Measurements from ENCODE around the gene CBFA2T3.
A peak's percentile ranks its signal among the peaks of the same experiment; 100 is the strongest.

The CBFA2T3 gene

DNA sequence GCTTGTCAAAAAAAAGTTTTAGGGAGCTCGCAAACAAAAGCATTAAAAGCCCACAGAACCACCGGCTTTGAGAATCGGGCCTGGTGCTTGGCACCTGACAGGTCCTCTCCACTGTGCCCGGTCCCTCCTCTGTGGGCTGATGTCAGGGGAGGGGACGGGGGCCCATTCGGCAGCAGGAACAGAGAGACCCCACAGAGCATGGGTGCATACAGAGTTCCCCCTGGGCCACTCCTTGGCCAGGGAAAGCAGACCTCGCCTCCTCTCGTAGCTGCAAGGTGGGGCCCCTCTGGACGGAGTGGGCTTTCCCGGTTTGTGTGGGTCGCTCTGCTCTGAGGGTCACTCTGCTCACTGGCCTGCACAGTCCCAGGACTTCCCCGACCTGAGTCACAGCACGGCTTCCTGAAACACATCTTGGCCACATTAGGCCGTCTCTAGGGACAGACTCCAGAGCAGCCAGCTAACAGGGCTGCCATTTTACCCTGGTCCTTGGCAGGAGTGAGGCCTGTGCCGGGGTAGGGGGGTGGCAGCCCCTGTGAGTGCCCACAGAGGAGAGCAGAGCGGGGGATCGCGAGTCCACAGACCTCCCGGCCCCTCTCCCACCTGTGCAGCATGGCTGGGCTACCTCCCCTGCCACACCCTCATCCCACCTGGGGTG, 11.1 kb downstream of the CBFA2T3 start:
- Histone ChIP-seq H3K4me3 (ENCODE audit: insufficient read length, low read depth) (no peak overlapping the region), H3K36me3 (ENCODE audit: insufficient read depth, insufficient read length, low read length) (no peaks in the 10 kb centered on the region), H3K9ac (ENCODE audit: insufficient read length, low read depth) (no peak overlapping the region), H3K4me1 (ENCODE audit: insufficient read depth, insufficient read length) (peaks cover 12% of the 10 kb centered on the region), H3K27me3 (ENCODE audit: insufficient read depth, insufficient read length) (no peaks in the 10 kb centered on the region), H3K9me3 (ENCODE audit: insufficient read depth, low read length) (no peaks in the 10 kb centered on the region)
- no peak for DNase-seq (ENCODE audit: low read depth, low spot score)
- no peak for TF ChIP-seq YY1 (IDR thresholded peaks at IDR 0.05; ENCODE audit: insufficient read depth, insufficient read length)
- TF ChIP-seq SUZ12 (IDR thresholded peaks at IDR 0.05; ENCODE audit: extremely low read depth, insufficient read depth, insufficient read length), result no peak
- TF ChIP-seq ZNF274 (IDR thresholded peaks at IDR 0.05; ENCODE audit: low read depth, low read length), result no peak

DNA sequence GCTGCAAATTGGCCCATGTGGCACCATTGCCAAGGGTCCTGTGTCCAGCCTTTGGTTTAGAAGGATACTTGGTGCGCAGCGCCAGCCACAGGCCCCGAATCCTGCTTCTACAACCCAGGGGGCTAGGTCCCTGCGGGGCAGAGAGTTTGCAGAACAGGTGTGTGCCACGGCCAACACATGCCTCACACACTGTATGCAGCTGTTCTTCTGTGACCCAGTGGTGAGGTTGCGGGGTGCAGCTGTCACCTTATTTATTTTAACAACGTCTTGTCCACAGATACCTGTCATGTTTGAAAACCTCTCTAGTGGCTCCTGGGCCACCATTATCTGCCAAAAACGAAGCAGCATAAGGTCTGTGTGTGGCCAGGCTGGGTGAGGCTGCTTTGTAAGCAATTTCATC, 11.6 kb downstream of the CBFA2T3 start:
- Histone ChIP-seq H3K9ac (ENCODE audit: insufficient read length, low read depth) (no peak overlapping the region), H3K4me1 (ENCODE audit: insufficient read depth, insufficient read length) (peaks cover 11% of the 10 kb centered on the region), H3K4me3 (ENCODE audit: insufficient read length, low read depth) (no peak overlapping the region), H3K27me3 (ENCODE audit: insufficient read depth, insufficient read length) (no peaks in the 10 kb centered on the region), H3K9me3 (ENCODE audit: insufficient read depth, low read length) (no peaks in the 10 kb centered on the region), H3K36me3 (ENCODE audit: insufficient read depth, insufficient read length, low read length) (no peaks in the 10 kb centered on the region)
- DNase-seq (ENCODE audit: low read depth, low spot score), result no peak
- TF ChIP-seq YY1 (IDR thresholded peaks at IDR 0.05; ENCODE audit: insufficient read depth, insufficient read length) (no peak), SUZ12 (IDR thresholded peaks at IDR 0.05; ENCODE audit: extremely low read depth, insufficient read depth, insufficient read length) (no peak)

DNA sequence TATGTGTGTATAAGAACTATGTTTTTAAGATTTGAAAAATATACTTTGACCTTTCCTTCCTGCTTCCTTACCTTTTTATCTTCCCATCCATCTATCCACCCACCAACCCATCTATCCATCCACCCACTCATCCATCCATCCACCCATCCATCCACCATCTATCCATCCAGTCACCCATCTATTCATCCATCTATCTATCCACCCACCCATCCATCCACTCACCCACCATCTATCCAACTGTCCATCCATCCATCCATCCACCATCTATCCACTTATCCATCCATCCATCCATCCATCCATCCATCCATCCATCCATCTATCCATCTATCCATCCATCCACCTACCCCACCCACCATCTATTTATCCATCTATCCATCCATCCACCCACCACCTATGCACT, 12.4 kb downstream of the CBFA2T3 start:
- DNase-seq (ENCODE audit: low read depth, low spot score), result no peak
- Histone ChIP-seq H3K9ac (ENCODE audit: insufficient read length, low read depth) (no peak overlapping the region), H3K4me3 (ENCODE audit: insufficient read length, low read depth) (no peak overlapping the region), H3K36me3 (ENCODE audit: insufficient read depth, insufficient read length, low read length) (no peaks in the 10 kb centered on the region), H3K27me3 (ENCODE audit: insufficient read depth, insufficient read length) (no peaks in the 10 kb centered on the region), H3K9me3 (ENCODE audit: insufficient read depth, low read length) (no peaks in the 10 kb centered on the region), H3K4me1 (ENCODE audit: insufficient read depth, insufficient read length) (peaks cover 6% of the 10 kb centered on the region)
- no peak for TF ChIP-seq ZNF274 (IDR thresholded peaks at IDR 0.05; ENCODE audit: low read depth, low read length)
- no peak for TF ChIP-seq YY1 (IDR thresholded peaks at IDR 0.05; ENCODE audit: insufficient read depth, insufficient read length)
- TF ChIP-seq SUZ12 (IDR thresholded peaks at IDR 0.05; ENCODE audit: extremely low read depth, insufficient read depth, insufficient read length), result no peak

DNA sequence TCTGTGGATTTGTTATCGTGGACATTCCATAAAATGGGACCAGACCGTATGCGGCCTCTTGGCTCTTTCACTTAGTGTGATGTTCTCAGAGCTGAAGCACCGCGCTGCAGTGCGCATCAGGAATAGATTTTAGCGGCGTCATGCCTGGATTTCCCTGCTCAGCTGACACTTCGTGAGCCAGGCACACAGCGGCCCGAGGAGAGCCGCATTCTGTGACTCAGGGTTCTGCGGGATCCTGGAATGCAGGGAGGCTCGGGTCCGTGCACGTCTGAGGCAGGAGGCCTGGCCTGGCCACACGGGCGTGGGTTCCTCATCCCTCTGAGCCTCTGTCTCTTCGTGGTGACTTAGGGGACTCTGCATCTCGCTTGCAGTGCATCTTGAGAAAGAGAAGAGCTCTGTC, 13.4 kb downstream of the CBFA2T3 start:
- Histone ChIP-seq H3K4me1 (ENCODE audit: insufficient read depth, insufficient read length) (no peaks in the 10 kb centered on the region), H3K9ac (ENCODE audit: insufficient read length, low read depth) (peak overlapping the region; percentile 3), H3K4me3 (ENCODE audit: insufficient read length, low read depth) (no peak overlapping the region), H3K27me3 (ENCODE audit: insufficient read depth, insufficient read length) (peaks cover 3% of the 10 kb centered on the region), H3K9me3 (ENCODE audit: insufficient read depth, low read length) (no peaks in the 10 kb centered on the region), H3K36me3 (ENCODE audit: insufficient read depth, insufficient read length, low read length) (no peaks in the 10 kb centered on the region)
- DNase-seq (ENCODE audit: low read depth, low spot score), result no peak
- no peak for TF ChIP-seq SUZ12 (IDR thresholded peaks at IDR 0.05; ENCODE audit: extremely low read depth, insufficient read depth, insufficient read length)
- no peak for TF ChIP-seq ZNF274 (IDR thresholded peaks at IDR 0.05; ENCODE audit: low read depth, low read length)
- no peak for TF ChIP-seq YY1 (IDR thresholded peaks at IDR 0.05; ENCODE audit: insufficient read depth, insufficient read length)

DNA sequence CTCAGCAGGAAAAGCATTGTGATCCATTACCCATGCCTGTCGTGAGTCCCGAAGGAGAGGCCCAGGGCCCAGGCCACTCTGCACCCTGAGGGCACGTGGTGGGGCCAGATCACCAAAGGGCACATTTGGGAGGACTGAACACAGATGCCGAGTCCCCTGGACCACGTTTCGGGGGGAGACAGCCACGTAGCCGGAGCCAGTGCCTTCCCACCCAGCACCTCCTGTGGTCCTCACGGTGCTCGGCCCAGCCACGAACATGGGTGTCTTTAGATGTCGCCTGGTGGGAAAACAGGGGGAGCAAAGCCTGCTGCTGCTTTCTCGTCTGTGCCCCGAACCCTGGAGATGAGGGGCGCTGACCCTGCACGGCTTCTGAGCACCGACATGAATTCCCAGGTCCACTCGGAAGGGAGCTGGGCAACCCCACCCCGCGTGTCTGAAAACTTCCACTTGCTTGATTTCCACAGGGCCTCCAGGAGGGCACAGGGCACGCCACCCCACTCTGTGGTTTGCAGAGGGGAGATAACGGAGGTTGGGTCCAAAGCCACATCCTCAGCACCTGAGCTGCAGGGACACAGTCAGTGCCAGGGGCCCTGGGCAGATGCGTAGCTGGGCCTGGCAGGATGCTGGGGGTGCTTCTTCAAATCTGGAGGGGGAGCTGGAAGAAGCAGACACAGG, 14.4 kb downstream of the CBFA2T3 start:
- no peaks in the 10 kb centered on the region for H3K9me3 ChIP-seq (ENCODE audit: insufficient read depth, low read length)
- peaks cover 3% of the 10 kb centered on the region for H3K27me3 ChIP-seq (ENCODE audit: insufficient read depth, insufficient read length)
- no peak overlapping the region for H3K4me3 ChIP-seq (ENCODE audit: insufficient read length, low read depth)
- no peak for DNase-seq (ENCODE audit: low read depth, low spot score)
- H3K9ac ChIP-seq (ENCODE audit: insufficient read length, low read depth), result no peak overlapping the region
- TF ChIP-seq ZNF274 (IDR thresholded peaks at IDR 0.05; ENCODE audit: low read depth, low read length), result no peak
- no peak for TF ChIP-seq SUZ12 (IDR thresholded peaks at IDR 0.05; ENCODE audit: extremely low read depth, insufficient read depth, insufficient read length)
- no peak for TF ChIP-seq YY1 (IDR thresholded peaks at IDR 0.05; ENCODE audit: insufficient read depth, insufficient read length)
- no peaks in the 10 kb centered on the region for H3K36me3 ChIP-seq (ENCODE audit: insufficient read depth, insufficient read length, low read length)
- no peaks in the 10 kb centered on the region for H3K4me1 ChIP-seq (ENCODE audit: insufficient read depth, insufficient read length)

DNA sequence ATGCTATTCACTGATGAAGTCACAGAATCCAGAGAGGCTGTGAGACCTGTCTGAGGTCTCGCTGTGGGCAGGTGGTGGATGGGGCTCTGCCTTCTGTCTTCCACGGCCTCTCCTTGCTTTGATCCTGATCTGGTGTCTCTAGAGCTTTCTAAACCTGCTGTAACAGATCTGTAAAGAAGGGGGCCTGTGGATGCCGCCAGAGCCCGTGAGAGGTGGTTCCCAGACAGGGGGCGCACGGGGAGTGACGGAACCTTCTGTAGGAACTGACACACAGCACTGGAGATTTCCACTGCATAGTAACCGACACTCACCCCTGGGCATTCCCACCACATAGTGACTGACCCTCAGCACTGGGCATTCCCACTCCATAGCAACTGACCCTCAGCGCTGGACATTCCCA, 16.0 kb downstream of the CBFA2T3 start:
- Histone ChIP-seq H3K4me3 (ENCODE audit: insufficient read length, low read depth) (no peak overlapping the region), H3K9me3 (ENCODE audit: insufficient read depth, low read length) (peaks cover 5% of the 10 kb centered on the region; the same call in 1 of the 2 replicates), H3K4me1 (ENCODE audit: insufficient read depth, insufficient read length) (peaks cover 5% of the 10 kb centered on the region), H3K9ac (ENCODE audit: insufficient read length, low read depth) (no peak overlapping the region), H3K27me3 (ENCODE audit: insufficient read depth, insufficient read length) (peaks cover 3% of the 10 kb centered on the region), H3K36me3 (ENCODE audit: insufficient read depth, insufficient read length, low read length) (no peaks in the 10 kb centered on the region)
- no peak for DNase-seq (ENCODE audit: low read depth, low spot score)
- TF ChIP-seq YY1 (IDR thresholded peaks at IDR 0.05; ENCODE audit: insufficient read depth, insufficient read length) (no peak), SUZ12 (IDR thresholded peaks at IDR 0.05; ENCODE audit: extremely low read depth, insufficient read depth, insufficient read length) (no peak), ZNF274 (IDR thresholded peaks at IDR 0.05; ENCODE audit: low read depth, low read length) (no peak)

DNA sequence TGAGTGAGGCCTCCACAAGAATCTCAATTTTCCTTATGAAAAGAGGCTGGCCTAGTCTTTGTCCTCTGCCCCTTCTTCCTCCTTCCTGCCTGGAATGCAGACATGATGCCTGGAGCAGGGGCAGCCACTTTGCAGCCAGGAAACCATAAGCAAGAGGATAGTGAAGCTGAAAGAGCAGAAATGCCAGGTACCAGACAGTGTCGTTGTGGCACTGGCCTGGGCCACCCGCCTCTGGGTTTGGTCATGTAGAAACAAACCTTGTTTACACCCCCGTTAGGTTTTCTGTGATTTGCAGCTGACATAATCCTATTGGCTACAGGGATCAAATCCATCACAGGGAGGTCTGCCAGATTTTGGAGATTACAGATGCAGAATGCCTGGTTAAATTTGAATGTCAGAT, 16.5 kb downstream of the CBFA2T3 start:
- H3K36me3 ChIP-seq (ENCODE audit: insufficient read depth, insufficient read length, low read length), result no peaks in the 10 kb centered on the region
- DNase-seq (ENCODE audit: low read depth, low spot score), result no peak

More for the DNA sequence above, 16.5 kb downstream of the CBFA2T3 start:
- Histone ChIP-seq H3K4me3 (ENCODE audit: insufficient read length, low read depth) (no peak overlapping the region), H3K4me1 (ENCODE audit: insufficient read depth, insufficient read length) (peaks cover 5% of the 10 kb centered on the region), H3K9ac (ENCODE audit: insufficient read length, low read depth) (no peak overlapping the region), H3K9me3 (ENCODE audit: insufficient read depth, low read length) (peaks cover 5% of the 10 kb centered on the region; the same call in 1 of the 2 replicates), H3K27me3 (ENCODE audit: insufficient read depth, insufficient read length) (peaks cover 3% of the 10 kb centered on the region)
- no peak for TF ChIP-seq ZNF274 (IDR thresholded peaks at IDR 0.05; ENCODE audit: low read depth, low read length)
- no peak for TF ChIP-seq SUZ12 (IDR thresholded peaks at IDR 0.05; ENCODE audit: extremely low read depth, insufficient read depth, insufficient read length)
- TF ChIP-seq YY1 (IDR thresholded peaks at IDR 0.05; ENCODE audit: insufficient read depth, insufficient read length), result no peak
